ENCODE results near the gene DNAJB11.

The DNAJB11 gene

DNA sequence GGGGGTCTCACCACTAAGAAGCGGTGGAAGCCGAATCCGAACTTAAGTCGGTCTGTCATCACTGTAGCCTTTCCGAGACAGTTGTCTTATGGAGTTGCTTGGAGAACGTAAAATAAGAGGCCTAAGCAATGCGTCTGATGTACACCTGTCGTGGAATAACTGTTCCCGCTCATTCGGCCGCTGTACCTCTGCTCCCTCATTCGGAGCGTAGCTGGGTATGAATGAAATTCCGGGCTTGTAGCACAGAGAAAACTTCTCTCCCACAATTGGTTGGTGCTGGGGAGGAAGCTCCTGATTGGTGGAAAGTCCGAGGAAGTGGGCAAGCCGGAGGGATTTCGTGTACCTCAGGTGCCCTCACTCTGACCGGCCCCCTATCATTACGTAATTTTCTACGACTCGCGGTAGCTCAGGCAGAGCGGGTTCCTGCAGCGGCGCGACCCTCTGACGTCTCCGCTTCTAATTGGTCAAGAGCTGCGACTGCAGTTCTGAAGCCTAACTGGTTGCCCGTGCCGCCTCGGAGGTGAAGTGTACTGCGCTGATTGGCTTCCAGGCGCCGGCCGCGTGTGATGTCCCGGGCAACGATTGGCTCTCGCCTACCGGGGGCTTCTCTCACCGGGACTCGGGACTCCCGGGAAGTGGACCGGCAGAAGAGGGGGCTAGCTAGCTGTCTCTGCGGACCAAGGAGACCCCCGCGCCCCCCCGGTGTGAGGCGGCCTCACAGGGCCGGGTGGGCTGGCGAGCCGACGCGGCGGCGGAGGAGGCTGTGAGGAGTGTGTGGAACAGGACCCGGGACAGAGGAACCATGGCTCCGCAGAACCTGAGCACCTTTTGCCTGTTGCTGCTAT is at the start of gene DNAJB11:
Gene DNAJB11 (plus strand): TSS at position 625 of the 845 bp plus-strand sequence. CDS start 178 bp downstream, at position 803.
- Histone ChIP-seq H3K4me1 (peaks cover 0 to 40% (median 33%) of the 10 kb centered on the region in 4 donors), H3K4me3 (peak within 1 kb of the TSS; percentile 89 to 93), H3K27me3 (no peaks in the 10 kb centered on the region), H3K27ac (peak within 1 kb of the TSS; percentile 89 to 90), H3K9me3 (no peaks in the 10 kb centered on the region), H3K36me3 (peaks cover 10 to 19% (median 15%) of the 10 kb centered on the region in 3 donors)
- TF ChIP-seq, protein P1, sequence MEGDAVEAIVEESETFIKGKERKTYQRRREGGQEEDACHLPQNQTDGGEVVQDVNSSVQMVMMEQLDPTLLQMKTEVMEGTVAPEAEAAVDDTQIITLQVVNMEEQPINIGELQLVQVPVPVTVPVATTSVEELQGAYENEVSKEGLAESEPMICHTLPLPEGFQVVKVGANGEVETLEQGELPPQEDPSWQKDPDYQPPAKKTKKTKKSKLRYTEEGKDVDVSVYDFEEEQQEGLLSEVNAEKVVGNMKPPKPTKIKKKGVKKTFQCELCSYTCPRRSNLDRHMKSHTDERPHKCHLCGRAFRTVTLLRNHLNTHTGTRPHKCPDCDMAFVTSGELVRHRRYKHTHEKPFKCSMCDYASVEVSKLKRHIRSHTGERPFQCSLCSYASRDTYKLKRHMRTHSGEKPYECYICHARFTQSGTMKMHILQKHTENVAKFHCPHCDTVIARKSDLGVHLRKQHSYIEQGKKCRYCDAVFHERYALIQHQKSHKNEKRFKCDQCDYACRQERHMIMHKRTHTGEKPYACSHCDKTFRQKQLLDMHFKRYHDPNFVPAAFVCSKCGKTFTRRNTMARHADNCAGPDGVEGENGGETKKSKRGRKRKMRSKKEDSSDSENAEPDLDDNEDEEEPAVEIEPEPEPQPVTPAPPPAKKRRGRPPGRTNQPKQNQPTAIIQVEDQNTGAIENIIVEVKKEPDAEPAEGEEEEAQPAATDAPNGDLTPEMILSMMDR (IDR thresholded peaks at IDR 0.05): peak in 1 of 2 experiments; percentile 38
- peak; percentile 99 for DNase-seq
- intact Hi-C loops (cut with DNase I; ENCODE audit: low total_unique reads): no loop called here

DNA sequence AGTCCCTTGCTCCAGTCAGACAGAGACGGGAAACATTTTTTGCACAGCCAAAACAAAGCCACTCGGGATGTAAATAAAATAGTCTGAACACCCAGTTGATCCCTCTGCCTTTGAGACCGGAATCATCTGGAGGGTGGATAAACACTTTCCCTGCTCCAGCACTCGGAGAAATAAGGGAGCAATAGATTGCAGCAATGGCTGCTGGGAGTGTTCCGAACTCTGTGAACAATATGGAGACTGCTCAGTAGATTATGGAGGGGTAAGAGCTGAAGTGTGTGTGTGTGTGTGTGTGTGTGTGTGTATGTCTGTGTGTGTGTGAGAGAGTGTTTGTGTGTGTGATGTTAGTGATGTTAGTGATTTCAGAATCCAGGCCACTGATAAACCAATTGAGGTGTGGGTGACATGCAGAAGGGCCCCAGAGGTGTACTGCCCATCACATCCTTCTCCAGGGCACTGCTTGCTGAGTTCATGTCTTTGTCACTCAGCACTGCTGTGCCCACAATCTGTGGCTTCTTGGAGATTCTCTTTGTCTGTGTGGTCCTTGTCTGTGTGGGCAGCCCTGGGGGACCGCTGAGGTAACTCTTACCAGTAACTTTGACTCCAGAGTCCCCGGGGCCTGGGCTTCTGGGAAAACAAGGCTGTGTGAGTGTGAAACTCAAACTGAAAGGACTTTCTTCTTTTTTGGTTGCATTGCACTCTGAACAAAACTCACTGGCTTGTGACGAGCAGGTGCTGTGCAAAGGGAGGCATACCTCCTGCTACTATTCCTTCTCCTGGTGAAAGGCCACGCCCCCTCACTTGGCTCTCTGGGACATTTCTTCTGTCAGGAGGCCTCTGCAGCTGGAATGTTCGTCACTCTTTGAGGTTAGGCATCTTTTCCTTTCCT is 49.3 kb upstream of the DNAJB11 start:
- Histone ChIP-seq H3K4me3 (no peak overlapping the region), H3K9me3 (peaks cover 0 to 6% (median 4%) of the 10 kb centered on the region in 3 donors), H3K27ac (no peak overlapping the region), H3K4me1 (no peaks in the 10 kb centered on the region), H3K27me3 (no peaks in the 10 kb centered on the region), H3K36me3 (no peaks in the 10 kb centered on the region)
- TF ChIP-seq, protein P1 (IDR thresholded peaks at IDR 0.05): no peak
- intact Hi-C loops (cut with DNase I; ENCODE audit: low total_unique reads): no loop called here
- DNase-seq: no peak

DNA sequence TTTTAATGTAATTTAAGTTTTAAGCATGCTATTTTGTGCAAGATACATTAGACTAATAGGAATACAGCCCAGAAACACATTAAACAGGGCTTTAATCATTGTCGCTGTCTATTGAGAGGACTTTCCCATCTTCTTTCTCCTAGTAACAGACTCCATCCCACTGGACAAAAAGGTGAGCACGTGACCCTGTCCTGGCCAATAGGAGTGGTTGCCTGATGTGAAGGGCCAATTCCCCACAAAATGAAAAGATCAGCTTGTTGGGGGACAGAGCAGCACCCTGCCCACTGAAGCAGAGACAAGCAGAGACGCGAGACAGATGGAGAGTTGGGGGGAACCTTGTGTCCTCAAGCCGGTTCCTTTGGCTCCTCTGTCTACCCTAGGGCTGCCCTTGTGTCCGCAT is 47.5 kb upstream of the DNAJB11 start:
- no peaks in the 10 kb centered on the region for H3K4me1 ChIP-seq
- H3K27me3 ChIP-seq: no peaks in the 10 kb centered on the region
- H3K27ac ChIP-seq: no peak overlapping the region
- H3K4me3 ChIP-seq: no peak overlapping the region
- DNase-seq: no peak
- intact Hi-C loops (cut with DNase I; ENCODE audit: low total_unique reads): no loop called here
- TF ChIP-seq, protein P1 (IDR thresholded peaks at IDR 0.05): no peak
- H3K9me3 ChIP-seq: no peaks in the 10 kb centered on the region
- no peaks in the 10 kb centered on the region for H3K36me3 ChIP-seq

DNA sequence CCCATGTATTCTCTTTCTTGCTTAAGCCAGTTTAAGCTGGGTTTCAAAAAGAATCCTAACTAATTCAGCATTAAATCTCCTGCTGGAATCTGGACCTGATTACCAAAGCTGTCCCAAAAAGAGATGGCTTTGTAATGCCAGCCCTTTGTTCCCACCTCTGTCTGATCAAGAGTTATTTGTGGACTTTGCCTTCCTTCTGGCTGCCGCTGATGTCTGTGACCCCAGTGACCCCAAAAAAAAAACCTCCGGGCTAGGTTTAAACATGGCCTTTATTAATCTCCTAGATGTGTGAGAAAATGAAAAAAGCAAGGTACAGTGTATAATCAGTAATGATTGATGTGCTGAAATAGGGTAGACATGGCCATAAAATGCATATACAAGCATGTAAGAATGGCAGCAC is 47.1 kb upstream of the DNAJB11 start:
- intact Hi-C loops (cut with DNase I; ENCODE audit: low total_unique reads): no loop called here
- DNase-seq: no peak
- TF ChIP-seq, protein P1 (IDR thresholded peaks at IDR 0.05): no peak

DNA sequence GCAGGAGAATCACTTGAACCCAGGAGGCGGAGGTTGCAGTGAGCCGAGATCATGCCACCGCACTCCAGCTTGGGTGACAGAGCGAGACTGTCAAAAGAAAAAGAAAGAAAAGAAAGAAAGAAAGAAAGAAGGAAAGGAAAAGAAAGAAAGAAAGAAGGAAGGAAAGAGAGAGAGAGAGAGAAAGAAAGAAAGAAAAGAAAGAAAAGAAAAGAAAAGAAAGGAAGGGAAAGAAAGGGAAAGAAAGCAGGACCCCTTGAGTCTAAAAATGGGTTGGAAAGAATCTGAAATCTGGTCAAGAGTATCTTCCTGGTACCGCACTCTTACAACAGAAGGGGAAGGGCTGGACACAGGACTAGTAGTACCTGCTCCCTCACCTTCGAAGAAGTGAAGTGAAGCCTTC is 45.9 kb upstream of the DNAJB11 start:
- Histone ChIP-seq H3K27ac (no peak overlapping the region), H3K9me3 (no peaks in the 10 kb centered on the region), H3K4me3 (no peak overlapping the region), H3K36me3 (no peaks in the 10 kb centered on the region), H3K4me1 (no peaks in the 10 kb centered on the region), H3K27me3 (no peaks in the 10 kb centered on the region)
- no peak for DNase-seq
- intact Hi-C loops (cut with DNase I; ENCODE audit: low total_unique reads): no loop called here
- TF ChIP-seq, protein P1 (IDR thresholded peaks at IDR 0.05): no peak

More for the DNA sequence above, 47.1 kb upstream of the DNAJB11 start:
- no peaks in the 10 kb centered on the region for H3K36me3 ChIP-seq
- H3K4me3 ChIP-seq: no peak overlapping the region
- no peaks in the 10 kb centered on the region for H3K9me3 ChIP-seq
- no peak overlapping the region for H3K27ac ChIP-seq
- no peaks in the 10 kb centered on the region for H3K27me3 ChIP-seq
- no peaks in the 10 kb centered on the region for H3K4me1 ChIP-seq
